Measurements from ENCODE around the gene SERPINC1.
"Not testable (repeated sequence)": the region's sequence is repeated elsewhere in the genome, so short reads cannot be mapped to it uniquely, and the experiment has no call there.

SERPINC1 gene

GRCh38 chr1:173863224-173864161, 53.6 kb downstream of the SERPINC1 start:
- no peak for DNase-seq (ENCODE audit: low read depth in 3 of 3)

- DNase-seq (ENCODE audit: low read depth in 3 of 3), result no peak
Measured at GRCh38 chr1:173862769-173863223, 54.3 kb downstream of the SERPINC1 start.

GRCh38 chr1:173862146-173862768, 54.9 kb downstream of the SERPINC1 start:
- DNase-seq (ENCODE audit: low read depth in 3 of 3), result not testable (repeated sequence)

- DNase-seq (ENCODE audit: low read depth in 3 of 3), result no peak
Measured at GRCh38 chr1:173861731-173862145, 55.4 kb downstream of the SERPINC1 start.

GRCh38 chr1:173860065-173860464, 57.1 kb downstream of the SERPINC1 start:
- no peak for DNase-seq (ENCODE audit: low read depth in 3 of 3)

GRCh38 chr1:173859547-173859946, 57.6 kb downstream of the SERPINC1 start:
- not testable (repeated sequence) for DNase-seq (ENCODE audit: low read depth in 3 of 3)

- DNase-seq (ENCODE audit: low read depth in 3 of 3), result no peak
Measured at GRCh38 chr1:173857363-173857917, 59.7 kb downstream of the SERPINC1 start.

GRCh38 chr1:173856903-173857302, 60.2 kb downstream of the SERPINC1 start:
- DNase-seq (ENCODE audit: low read depth in 3 of 3), result no peak

GRCh38 chr1:173856014-173856413, 61.1 kb downstream of the SERPINC1 start:
- no peak for DNase-seq (ENCODE audit: low read depth in 3 of 3)

Data from stimulated activated CD4-positive, alpha-beta T cell treated with anti-CD3 and anti-CD28 coated beads, TNF-alpha, amount 100 ng/mL, for 48 hours (primary cell).